ENCODE results near the gene ACOT7.
A peak's percentile ranks its signal among the peaks of the same experiment; 100 is the strongest.

ACOT7 gene

DNA sequence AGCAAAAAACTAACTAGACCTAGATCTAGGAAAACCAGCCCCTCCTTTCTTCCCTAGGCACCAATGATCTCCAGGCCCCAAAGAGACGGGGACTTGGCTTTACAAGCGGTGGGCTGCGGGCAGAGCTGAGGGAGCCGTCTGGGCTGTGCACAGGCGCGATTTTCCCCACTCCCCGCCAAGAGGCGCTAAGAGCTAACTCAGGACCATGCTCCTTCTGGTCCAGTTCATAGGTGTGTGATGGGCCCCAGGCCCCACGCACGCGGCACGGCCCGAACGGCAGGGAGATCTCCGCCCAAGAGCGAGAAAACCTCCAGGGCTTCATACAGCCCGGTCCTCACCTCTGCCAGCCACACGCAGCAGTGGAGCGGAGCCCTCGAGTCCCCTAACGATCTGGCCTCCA lies 125.2 kb downstream of the ACOT7 start:
- DNase-seq (ENCODE audit: low read depth), result no peak

DNA sequence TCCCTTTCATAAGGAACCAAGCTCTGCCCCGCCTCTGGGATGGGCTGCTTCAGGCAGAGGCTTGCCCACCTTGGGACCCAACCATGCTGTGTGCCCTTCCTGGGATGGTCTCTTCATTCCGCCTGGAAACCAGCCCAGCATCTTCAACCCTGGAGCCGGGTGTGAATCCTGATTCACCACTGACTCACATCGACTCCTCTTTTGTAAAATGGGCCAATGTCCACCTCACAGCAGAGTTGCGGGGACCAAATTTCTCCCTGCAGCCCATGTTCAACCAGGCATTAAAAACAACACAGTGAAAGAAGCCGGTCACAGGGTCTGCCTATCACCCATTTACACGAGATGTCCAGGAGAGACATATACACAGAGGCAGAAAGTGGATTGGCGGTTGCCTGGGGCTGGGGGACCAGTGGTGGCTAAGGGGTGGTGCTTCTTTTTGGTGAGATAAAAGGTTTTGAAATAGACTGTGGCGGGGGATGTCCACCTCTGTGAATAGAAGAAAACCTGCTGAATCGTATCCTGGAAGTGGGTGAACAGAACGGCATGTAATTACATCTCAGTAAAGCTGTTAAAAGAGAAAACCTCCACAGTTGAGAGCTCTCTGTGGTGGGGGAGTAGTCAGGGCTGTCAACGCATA lies 125.8 kb downstream of the ACOT7 start:
- no peak for DNase-seq (ENCODE audit: low read depth)

DNA sequence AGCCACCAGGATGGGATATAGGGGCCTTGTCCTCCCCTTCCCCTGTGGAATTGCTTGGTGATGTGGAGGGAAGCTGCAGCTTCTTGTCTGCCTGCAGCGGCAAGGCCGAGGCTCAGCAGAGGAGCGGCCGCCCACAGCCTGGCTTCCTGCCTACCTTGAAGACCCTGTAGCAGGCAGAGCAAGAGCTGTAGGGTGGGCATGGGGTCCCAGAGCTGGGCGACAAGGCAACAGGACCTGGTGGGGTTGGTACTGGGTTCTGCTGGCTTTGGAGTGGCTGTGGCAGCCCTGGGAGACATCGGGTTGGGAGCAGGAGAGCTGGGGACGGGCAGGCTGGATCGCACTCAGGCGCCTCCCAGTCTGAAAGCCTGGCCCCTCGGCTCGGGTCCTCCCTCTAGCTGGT lies 126.9 kb downstream of the ACOT7 start:
- DNase-seq (ENCODE audit: low read depth), result no peak

DNA sequence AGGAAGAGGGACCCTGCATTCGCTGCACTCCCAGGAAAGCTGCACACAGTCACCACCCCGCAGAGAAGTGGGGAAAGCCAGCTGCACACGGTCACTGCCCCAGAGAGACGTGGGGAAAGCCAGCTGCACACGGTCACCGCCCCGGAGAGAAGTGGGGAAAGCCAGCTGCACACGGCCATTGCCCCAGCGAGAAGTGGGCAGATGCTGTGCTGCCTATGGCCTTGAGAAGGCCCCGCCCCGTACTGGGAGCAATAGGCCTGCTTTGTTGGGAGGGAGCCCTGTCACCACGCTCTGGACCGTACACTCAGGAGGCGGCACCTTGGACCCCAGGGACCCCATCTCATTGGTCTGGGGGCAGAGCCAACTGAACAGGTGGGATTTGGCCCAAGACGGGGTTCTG lies 128.4 kb downstream of the ACOT7 start:
- DNase-seq (ENCODE audit: low read depth), result no peak

DNA sequence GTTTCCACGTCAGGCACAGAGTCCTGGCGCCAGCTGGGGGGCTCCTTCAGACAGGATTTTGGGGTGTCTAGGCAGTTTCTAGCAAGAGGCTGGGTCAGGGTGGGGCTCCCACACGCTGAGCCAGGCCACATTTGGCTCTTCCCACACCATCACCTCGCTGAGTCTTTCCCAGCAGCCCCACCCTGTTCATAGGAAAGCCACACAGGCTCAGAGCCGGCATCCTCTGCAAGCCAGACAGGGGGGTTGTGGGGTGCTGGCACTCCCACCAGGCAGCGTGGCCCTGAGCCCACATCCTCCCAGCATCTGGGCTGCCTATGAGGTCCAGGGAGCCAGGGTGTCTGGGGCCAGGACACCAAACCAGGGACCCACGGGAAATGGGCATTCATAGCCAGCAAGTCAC lies 129.9 kb downstream of the ACOT7 start:
- DNase-seq (ENCODE audit: low read depth), result no peak

DNA sequence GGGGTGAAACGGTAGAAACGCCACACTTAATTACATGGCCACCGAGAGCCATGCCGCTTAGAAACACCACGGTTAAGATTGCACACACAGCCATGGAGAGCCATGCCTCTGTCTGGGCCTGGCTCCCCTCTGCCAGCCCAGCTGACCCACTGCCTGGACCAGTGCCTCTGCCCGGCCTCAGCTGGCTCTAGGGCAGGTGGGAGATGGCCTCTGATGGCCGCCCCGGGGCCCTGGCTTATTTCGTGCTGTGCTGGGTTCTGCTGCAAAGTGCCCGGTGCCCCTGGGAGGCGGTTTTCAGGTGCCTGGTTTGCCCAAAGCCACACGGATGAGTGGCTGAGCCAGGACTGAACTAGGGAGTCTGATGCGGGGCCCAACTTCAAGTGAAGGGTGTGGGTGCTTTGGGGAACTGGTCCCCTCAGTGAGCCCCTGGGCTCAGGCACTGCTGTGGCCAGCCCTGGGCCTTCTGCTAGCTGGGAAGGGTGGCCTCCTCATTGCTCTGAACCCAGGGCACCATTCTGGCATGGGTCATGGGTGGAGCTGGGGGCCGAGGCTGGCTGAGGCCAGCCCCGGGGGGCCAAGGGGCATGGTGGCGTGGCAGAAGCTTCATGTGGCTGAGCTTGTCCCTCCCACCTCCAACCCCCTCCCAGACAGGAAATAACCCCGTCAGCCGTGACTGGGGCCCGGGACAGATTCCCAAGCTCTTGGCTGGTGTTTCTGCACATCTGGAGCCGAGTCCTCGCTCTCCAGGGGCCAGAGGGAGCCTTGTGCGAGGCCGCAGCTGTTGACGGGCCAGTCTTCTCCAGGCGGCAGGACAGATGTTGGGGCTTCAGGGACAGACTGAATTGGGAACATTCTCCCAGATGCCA lies 130.8 kb downstream of the ACOT7 start:
- no peak for DNase-seq (ENCODE audit: low read depth)

DNA sequence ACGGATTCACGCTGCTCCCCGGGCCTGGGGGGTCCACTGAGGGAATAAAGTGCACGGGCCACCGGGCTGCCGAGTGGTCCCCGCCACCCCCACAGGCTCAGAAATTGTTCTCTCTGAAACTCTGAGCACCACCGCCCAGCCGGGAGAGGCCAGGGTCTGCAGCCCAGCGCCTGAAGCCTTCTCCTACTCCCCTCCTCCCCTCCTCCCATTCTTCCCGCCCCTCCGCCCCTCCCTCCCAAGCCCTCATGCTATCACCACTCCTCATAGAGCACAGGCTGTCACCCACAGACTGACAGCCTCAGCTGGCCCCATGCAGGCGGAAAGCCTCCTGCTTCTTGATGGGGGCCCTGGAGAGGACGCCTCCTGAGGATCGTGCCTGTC lies 132.0 kb downstream of the ACOT7 start:
- no peak for DNase-seq (ENCODE audit: low read depth)

DNA sequence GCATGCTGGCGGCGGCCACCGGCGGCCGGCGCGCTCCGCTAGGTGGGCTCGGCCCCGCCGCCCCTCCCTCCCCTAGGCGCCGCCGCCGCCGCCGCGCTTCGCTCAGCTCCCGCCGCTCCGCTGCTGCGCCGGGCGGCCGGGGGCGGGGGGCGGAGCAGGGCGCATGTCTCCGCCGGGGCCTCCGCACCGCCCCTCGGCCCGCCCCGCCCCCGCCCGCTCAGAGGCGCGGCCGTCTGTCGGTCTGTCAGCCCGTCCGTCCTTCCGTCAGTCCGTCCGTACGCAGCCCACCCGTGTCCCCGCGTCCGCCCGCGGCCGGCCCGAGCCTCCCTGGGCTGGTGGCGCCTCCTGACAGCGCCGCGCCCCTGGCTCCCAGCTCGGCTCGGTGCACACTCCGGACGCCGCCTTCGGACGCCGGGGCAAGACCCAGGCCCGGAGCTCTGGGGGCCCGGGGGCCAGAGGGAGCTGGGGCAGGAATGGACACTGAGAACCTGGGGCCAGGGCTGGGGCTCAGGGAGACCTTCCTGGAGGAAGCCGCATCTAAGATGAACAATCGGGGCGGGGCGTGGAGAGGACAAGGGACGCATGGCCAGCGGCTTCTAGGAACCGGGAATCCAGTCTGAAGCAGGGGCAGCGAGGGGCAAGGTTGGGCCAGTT lies 132.5 kb downstream of the ACOT7 start, which contains the start of gene GPR153:
TSS of gene GPR153 (minus strand) at position 138 of the 654 bp plus-strand sequence. CDS start 6,193 bp downstream, outside the sequence.
- no peak for DNase-seq (ENCODE audit: low read depth)

DNA sequence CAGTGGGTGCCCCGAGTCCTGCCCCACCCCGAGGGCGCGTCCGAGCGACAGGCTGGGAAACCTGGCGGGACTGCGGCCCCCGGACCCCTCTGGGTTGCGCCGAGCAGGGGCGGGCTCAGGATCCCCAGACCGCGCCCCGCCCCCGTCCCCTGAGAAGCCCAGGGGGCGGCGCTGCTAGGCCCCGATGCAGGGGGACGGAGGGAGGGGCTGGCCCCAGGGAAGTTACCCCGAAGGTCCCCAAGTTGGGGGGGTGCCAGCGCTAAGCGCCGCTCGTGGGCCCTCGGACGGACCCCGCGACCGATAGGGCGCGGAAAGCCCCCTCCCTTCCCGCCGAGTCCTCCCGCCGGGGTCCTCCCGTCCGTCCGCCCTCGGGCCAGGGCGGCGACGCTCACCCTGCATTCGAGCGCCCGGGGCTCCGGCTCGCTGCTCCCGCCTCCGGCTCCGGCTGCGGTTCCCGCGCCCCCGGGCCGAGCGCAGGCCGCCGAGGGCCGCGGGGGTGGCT lies 133.1 kb downstream of the ACOT7 start:
- DNase-seq (ENCODE audit: low read depth), result no peak

DNA sequence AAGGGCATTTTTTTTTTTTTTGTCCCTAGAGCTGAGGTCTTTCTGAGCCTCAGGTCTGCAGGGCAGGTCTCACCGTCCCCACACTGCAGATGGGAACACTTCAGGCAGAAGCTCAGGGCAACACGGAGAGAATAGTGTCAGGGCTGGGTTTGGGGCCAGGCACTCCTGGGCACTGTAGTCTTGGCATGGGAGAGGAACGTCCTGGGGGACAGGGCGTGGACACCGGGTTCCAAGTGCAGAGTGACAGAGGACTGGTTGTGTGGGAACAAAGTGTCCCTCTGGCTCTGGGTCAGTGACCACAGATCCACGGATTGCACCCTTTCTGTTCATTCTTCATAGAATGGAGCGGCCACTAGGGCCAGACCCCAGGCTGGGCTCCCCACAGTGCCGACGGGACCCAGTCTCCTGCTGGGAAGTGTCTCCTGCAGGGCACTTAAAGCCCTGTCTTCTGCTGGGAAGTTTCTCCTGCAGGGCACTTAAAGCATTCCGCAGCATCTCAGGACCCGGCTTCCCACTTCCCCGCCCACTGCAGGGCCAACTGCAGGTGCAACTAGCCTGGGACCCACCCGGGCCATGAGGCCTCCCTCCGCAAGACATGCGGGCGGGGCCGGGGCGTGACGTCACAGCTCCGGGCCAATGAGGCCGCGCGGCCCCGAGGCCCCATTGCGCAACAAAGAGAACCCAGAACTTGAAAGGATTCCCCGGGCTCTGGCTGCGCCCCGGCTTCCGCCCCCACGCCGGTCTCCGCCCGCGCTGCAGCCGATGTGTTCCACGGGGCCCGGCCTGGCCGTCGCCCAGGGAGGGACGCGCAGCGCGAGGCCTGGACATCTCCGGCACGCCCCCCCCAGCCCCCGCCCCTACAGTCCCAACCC lies 133.8 kb downstream of the ACOT7 start:
- peak; percentile 53 for DNase-seq (ENCODE audit: low read depth)

DNA sequence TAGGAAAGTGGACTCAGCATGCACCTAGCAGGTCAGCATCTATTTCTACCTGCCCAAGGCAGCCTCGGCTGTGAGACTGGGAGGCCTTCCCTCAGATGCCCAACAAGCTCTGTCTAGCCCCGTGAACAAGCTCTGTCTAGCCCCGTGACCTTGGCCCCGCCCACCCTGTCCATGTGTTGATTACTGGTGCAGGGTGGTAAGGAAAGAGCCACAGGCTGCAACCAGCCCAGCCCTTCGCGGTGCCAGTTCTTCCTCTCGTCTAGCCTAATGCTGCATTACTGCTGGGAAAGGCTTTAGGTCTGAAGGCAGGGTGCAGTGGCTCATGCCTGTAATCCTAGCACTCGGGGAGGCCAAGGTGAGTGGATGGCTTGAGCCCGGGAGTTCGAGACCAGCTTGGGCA lies 134.9 kb downstream of the ACOT7 start:
- no peak for DNase-seq (ENCODE audit: low read depth)

DNA sequence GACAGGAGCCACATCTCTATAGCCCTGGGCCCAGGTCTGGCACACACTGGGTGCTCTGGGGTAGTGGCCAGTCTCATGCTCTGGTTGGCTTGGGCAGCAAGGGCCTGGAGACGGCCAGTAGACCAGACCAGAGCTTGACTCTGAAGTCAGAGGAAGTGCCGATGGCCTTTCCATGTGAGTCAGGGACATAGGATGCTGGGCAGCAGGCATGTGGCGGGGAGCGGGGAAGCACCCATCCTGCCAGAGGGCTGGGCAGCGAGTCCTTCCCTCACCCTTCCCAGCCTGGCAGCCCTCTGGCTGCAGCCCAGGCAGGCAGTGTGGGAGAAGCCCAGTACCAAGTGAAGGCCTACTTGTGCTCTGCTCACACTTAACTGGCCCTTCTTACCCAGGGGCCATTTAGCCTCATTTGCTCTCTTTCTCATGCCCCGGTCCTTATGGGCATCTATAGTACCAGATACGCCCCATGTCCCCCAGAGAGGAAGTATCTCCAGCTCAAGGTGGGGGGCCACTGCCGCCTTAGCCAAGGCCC lies 136.0 kb downstream of the ACOT7 start:
- no peak for DNase-seq (ENCODE audit: low read depth)

DNA sequence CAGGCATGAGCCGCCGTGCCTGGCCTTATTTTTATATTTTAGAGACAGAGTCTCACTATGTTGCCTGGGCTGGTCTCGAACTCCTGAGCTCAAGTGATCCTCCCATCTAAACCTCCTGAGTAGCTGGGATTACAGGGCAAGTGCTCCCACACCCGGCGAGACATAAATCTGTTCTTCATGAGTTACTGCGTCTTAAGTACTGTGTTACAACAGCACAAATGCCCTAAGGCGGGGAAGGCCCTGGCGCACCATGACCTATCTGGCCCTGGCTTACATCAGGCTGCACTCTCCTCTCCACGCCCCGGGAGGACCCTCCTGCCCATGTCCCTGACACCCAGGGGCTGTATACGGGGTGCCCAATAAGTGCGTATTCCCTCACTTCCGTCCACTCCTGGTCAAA lies 136.9 kb downstream of the ACOT7 start:
- DNase-seq (ENCODE audit: low read depth), result no peak

DNA sequence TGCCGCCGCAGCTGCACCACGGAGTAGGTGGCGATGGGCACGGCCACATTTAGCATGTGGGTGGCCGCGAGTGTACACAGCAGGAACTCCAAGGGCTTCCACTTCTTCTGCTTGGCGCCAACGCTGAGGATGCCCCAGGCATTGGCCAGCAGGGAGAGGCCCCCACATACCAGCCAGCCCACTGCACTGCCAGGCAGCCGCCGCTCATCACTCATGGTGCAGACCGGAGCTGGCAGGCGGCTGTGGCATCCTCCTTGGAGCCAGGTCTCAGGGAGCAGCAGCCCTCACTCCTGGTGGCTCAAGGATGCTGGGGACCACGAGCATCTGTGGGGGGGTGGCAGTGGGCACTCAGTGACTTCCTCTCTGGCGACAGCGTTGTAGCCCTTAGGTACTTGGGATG lies 138.9 kb downstream of the ACOT7 start:
- no peak for DNase-seq (ENCODE audit: low read depth)

DNA sequence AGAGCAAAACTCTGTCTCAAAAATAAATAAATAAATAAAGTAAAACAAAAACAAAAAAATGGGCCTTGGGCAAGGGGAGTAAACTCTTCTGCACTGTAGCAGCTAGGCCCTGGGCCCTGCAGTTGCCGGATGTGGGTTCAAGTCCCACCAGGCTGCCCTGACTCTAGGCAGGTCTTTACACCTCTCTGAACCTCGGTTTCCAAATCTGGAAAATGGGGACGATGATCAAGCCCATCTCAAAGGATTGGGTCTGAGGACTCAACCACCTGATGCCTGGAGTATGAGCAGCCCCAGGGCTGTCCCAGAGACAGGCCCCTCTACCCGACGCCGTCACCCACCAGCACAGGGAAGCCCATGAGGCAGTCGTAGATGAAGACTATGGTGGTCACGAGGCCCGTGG lies 140.2 kb downstream of the ACOT7 start:
- no peak for DNase-seq (ENCODE audit: low read depth)

DNA sequence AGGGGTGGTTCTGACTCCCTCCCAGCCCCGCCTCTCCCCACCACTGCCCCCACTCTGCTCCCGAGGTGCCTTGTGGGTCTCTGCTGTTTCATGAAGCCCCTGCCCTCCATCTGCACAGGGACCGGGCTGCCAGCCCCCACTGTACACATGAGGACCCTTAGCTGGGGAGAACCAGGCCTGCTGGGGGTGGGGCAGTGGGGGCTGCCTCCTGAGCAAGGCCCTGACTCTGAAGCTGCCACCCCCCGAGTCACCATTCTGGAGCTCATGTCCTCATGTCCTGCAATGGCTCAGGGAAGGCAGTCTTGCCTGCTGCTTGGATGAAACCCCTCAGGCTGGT lies 141.2 kb downstream of the ACOT7 start:
- DNase-seq (ENCODE audit: low read depth), result no peak

DNA sequence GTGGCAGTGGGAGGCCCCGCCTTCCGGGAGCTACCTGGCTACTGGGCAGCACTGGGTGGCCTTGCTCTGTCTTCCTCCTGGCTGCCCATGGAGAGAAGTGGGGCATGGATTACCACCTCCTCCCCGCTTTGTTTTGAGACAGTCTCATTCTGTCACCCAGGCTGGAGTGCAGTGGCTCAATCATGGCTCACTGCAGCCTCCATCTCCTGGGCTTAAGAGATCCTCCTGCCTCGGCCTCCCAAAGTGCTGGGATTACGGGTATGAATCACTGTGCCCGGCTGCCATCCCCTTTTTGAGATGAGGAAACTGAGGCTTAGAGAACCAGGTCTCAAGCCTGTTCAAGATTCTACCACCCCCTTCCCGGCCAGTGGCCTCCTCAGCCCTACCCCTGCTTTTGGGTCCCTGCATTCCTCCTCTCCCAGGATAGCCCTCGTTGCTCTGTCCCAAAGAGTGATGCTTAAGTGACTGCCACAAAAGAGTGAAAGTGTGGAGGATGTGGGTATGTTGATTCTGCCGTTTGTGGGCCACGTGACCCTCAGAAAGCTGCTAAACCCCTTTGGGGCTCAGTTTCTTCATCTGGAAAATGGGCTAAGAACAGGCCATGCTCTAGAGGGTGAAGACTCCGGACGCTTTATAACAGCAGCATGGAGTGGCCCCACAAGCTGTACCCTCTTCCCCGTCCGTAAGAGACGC lies 141.7 kb downstream of the ACOT7 start:
- no peak for DNase-seq (ENCODE audit: low read depth)

DNA sequence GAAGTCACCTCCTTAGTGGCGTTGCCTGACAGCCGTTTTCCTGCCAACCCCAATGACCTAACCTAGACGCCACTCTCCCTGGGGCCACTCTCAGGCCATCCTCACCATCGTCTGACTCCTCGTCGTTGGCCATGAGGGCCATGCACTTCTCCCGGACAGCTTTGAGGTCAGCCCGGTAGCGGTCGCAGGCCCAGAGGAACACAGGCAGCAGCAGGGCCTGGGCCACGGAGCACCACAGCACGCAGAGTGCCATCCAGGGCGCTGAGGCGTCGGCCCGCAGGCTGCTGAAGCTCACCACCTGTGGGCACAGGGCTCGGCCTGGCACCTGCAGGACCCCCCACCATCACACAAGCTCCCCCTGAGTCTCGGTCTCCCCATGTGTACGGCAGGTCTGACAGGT lies 142.3 kb downstream of the ACOT7 start:
- no peak for DNase-seq (ENCODE audit: low read depth)

DNA sequence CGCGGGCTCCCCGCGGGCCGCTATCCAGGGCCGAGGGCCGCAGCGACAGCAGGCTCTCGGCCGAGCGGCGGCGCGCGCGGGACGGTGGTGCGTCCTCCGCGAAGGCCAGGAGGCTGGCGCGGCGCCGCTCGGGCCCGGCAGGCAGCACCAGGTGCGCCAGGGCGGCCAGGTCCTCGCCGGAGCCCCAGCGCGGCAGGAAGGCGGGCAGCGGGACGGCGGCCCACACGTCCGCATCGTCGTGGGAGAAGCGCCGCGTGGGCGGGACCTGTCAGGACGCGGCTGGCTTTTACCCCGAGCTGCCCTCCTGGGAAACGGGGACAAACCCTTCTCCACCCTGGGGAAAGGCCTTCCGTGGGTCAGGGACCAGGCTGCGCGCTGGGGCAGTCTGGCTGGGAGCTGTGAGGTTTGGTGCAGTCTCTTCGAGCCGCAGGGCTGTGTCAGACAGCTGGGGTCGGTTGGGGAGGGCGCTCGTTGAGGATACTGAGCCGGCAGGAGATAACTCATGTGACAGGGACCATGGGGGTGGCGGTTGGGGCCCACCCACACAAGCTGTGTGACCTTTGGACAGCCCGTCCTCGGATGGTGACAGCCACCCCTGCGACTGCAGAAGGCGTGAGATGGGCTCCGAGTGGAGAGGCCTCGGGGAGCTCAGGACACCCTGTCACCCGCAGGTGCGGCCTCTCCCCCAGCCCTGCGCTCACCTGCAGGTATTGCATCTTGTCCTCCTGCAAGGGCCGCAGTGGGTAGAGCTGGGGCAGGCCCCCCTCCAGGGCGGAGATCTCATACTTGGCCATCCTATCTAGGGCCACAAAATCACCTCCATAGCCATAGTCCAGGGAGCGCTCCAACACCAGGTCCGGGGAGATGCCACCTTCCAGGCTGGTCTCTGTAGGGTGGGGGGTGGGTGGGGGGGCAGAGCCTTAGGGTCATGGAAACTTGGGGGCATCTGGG lies 143.6 kb downstream of the ACOT7 start:
- DNase-seq (ENCODE audit: low read depth), result no peak
